ENCODE data around the gene DNAH5.
"Not testable (repeated sequence)": the region's sequence is repeated elsewhere in the genome, so short reads cannot be mapped to it uniquely, and the experiment has no call there.

The DNAH5 gene

GRCh38 chr5:13816126-13816525 lies 128.4 kb downstream of the DNAH5 start:
- no peak for DNase-seq

- DNase-seq, result no peak
Measured at GRCh38 chr5:13814301-13814700, 130.2 kb downstream of the DNAH5 start.

GRCh38 chr5:13809921-13810320 lies 134.6 kb downstream of the DNAH5 start:
- no peak for DNase-seq

- no peak for DNase-seq
Measured at GRCh38 chr5:13804336-13804735, 140.2 kb downstream of the DNAH5 start.

- not testable (repeated sequence) for DNase-seq
Measured at GRCh38 chr5:13798569-13798968, 145.9 kb downstream of the DNAH5 start.

- DNase-seq, result no peak
Measured at GRCh38 chr5:13785781-13786415, 158.6 kb downstream of the DNAH5 start.

- no peak for DNase-seq
Measured at GRCh38 chr5:13783726-13784125, 160.8 kb downstream of the DNAH5 start.

GRCh38 chr5:13780081-13780480 lies 164.4 kb downstream of the DNAH5 start:
- no peak for DNase-seq

GRCh38 chr5:13773649-13774048 lies 170.8 kb downstream of the DNAH5 start:
- no peak for DNase-seq

- no peak for DNase-seq
Measured at GRCh38 chr5:13771011-13771571, 173.4 kb downstream of the DNAH5 start.

GRCh38 chr5:13766236-13766635 lies 178.3 kb downstream of the DNAH5 start:
- DNase-seq, result no peak

GRCh38 chr5:13763719-13764118 lies 180.8 kb downstream of the DNAH5 start:
- no peak for DNase-seq

GRCh38 chr5:13749766-13750165 lies 194.7 kb downstream of the DNAH5 start:
- no peak for DNase-seq

GRCh38 chr5:13746026-13746425 lies 198.5 kb downstream of the DNAH5 start:
- DNase-seq, result no peak

GRCh38 chr5:13745508-13745907 lies 199.0 kb downstream of the DNAH5 start:
- DNase-seq, result no peak

- no peak for DNase-seq
Measured at GRCh38 chr5:13740471-13740870, 204.0 kb downstream of the DNAH5 start.

- DNase-seq, result no peak
Measured at GRCh38 chr5:13739479-13739878, 205.0 kb downstream of the DNAH5 start.

GRCh38 chr5:13735691-13736090 lies 208.8 kb downstream of the DNAH5 start:
- DNase-seq, result no peak

- DNase-seq, result no peak
Measured at GRCh38 chr5:13731121-13731628, 213.3 kb downstream of the DNAH5 start.

GRCh38 chr5:13708906-13709305 lies 235.6 kb downstream of the DNAH5 start:
- DNase-seq, result no peak

GRCh38 chr5:13708432-13708831 lies 236.1 kb downstream of the DNAH5 start:
- no peak for DNase-seq

- DNase-seq, result no peak
Measured at GRCh38 chr5:13704396-13704795, 240.1 kb downstream of the DNAH5 start.

GRCh38 chr5:13700626-13701025 lies 243.9 kb downstream of the DNAH5 start:
- no peak for DNase-seq

- no peak for DNase-seq
Measured at GRCh38 chr5:13698885-13699284, 245.6 kb downstream of the DNAH5 start.

All from NCI-H510A treated with DMSO at 0.1 percent for 48 hours (cell line).